GM19238 (cell line): ENCODE data around the gene LXN.

Source experiments
- DNase-seq: peaks from one replicate; pipeline ENCODE4 v3.0.0; 2011; ENCODE audit warnings: low spot score; ENCODE audit not compliant: insufficient read length

The LXN gene

GRCh38 chr3:158671821-158672214 lies 630 bp downstream of the LXN start:
- DNase-seq, result no peak

- DNase-seq, result no peak
Measured at GRCh38 chr3:158668506-158668905, 3.9 kb downstream of the LXN start.

- no peak for DNase-seq
Measured at GRCh38 chr3:158666416-158666815, 6.0 kb downstream of the LXN start.

GRCh38 chr3:158663832-158664231 lies 8.6 kb downstream of the LXN start:
- DNase-seq, result no peak

- no peak for DNase-seq
Measured at GRCh38 chr3:158663246-158663645, 9.2 kb downstream of the LXN start.

GRCh38 chr3:158660711-158661110 lies 11.7 kb downstream of the LXN start:
- DNase-seq, result no peak

- peak; percentile 15 for DNase-seq
Measured at GRCh38 chr3:158659454-158660237, 12.8 kb downstream of the LXN start.

- DNase-seq, result no peak
Measured at GRCh38 chr3:158658889-158659288, 13.6 kb downstream of the LXN start.

GRCh38 chr3:158652463-158652862 lies 20.0 kb downstream of the LXN start:
- DNase-seq, result no peak

- DNase-seq, result no peak
Measured at GRCh38 chr3:158651192-158651591, 21.3 kb downstream of the LXN start.

GRCh38 chr3:158649791-158650190 lies 22.7 kb downstream of the LXN start:
- DNase-seq, result no peak

GRCh38 chr3:158644345-158644908 lies 28.0 kb downstream of the LXN start, which contains the start of gene GFM1:
TSS of gene GFM1 (plus strand) at chr3:158644527. CDS start at chr3:158644635, 108 bp downstream.
- DNase-seq, result peak; percentile 73

- DNase-seq, result no peak
Measured at GRCh38 chr3:158642474-158643210, 29.8 kb downstream of the LXN start.

GRCh38 chr3:158642005-158642404 lies 30.4 kb downstream of the LXN start:
- DNase-seq, result no peak

GRCh38 chr3:158640646-158641045 lies 31.8 kb downstream of the LXN start:
- DNase-seq, result no peak

- DNase-seq, result no peak
Measured at GRCh38 chr3:158631981-158632380, 40.5 kb downstream of the LXN start.

- DNase-seq, result no peak
Measured at GRCh38 chr3:158625881-158626280, 46.6 kb downstream of the LXN start.

- DNase-seq, result no peak
Measured at GRCh38 chr3:158617982-158618875, 54.2 kb downstream of the LXN start.
